OCI-LY7 (cell line): ENCODE results near the gene KNDC1. TPM values are rescaled to one million over a fixed set of nuclear protein-coding genes. Genes with fewer than 3 reads are reported as not detected.

Source experiments
- BruUV-seq: library from RNA; stranded (reverse); fragments of 400-500 nt; replicated peaks from 2 replicates; lab custom pipeline; 2021; lab: Mats Ljungman, UMichigan
- CTCF ChIA-PET: fragments of 300-600 bp; sonication (Branson Sonifier 250); formaldehyde crosslinking; loops from one replicate; lab custom pipeline; 2022; ENCODE audit warnings: antibody characterized with exemption; ENCODE audit not compliant: unreplicated experiment; lab: Charles Lee
- POLR2A ChIA-PET: fragments of 300-600 bp; sonication (Branson Sonifier 250); formaldehyde crosslinking; loops from one replicate; lab custom pipeline; 2022; ENCODE audit warnings: antibody characterized with exemption; lab: Charles Lee
- DNase-seq: peaks from one replicate; pipeline ENCODE4 v3.0.0-alpha.2; 2015; ENCODE audit warnings: low spot score
- H2AFZ ChIP-seq: fragments of 200-600 bp; sonication (generic), shearing (Covaris generic); 2 replicates; pipeline ENCODE4 v1.6.1; 2014; ENCODE audit warnings: mild to moderate bottlenecking, antibody characterized with exemption, low read length, moderate library complexity
- H3K27ac ChIP-seq: fragments of 200-600 bp; sonication (generic); 2 replicates; pipeline ENCODE4 v1.5.1; 2014; ENCODE audit warnings: mixed run types, low read depth, mild to moderate bottlenecking, moderate library complexity, low read length, inconsistent platforms; ENCODE audit not compliant: poor library complexity, severe bottlenecking
- H3K36me3 ChIP-seq: fragments of 200-600 bp; sonication (generic); 2 replicates; pipeline ENCODE4 v1.6.1; 2014; ENCODE audit warnings: mild to moderate bottlenecking, antibody characterized with exemption, low read length, moderate library complexity, mixed read lengths; ENCODE audit not compliant: insufficient read depth
- H3K4me1 ChIP-seq: fragments of 200-600 bp; sonication (generic); 2 replicates; pipeline ENCODE4 v1.5.1; 2014; ENCODE audit warnings: mild to moderate bottlenecking, low read length; ENCODE audit not compliant: insufficient read depth, poor library complexity, severe bottlenecking
- H3K4me2 ChIP-seq: fragments of 200-600 bp; sonication (generic); 2 replicates; pipeline ENCODE4 v1.6.1; 2014; ENCODE audit warnings: mild to moderate bottlenecking, low read length
- H3K4me3 ChIP-seq: fragments of 200-600 bp; sonication (generic); 2 replicates; pipeline ENCODE4 v1.5.1; 2014; ENCODE audit warnings: mild to moderate bottlenecking, low read depth, low read length; ENCODE audit not compliant: poor library complexity, severe bottlenecking
- H3K79me2 ChIP-seq: fragments of 200-600 bp; sonication (generic); 2 replicates; pipeline ENCODE4 v1.6.1; 2016; ENCODE audit warnings: low read depth, mild to moderate bottlenecking, low read length, moderate library complexity, mixed read lengths; ENCODE audit not compliant: insufficient read depth
- H3K9me2 ChIP-seq: fragments of 200-600 bp; sonication (generic); 2 replicates; pipeline ENCODE4 v1.6.1; 2016; ENCODE audit warnings: mild to moderate bottlenecking, low read length, mixed read lengths; ENCODE audit not compliant: insufficient read depth
- H3K9me3 ChIP-seq: fragments of 200-600 bp; sonication (generic); 2 replicates; pipeline ENCODE4 v1.6.1; 2014; ENCODE audit warnings: mild to moderate bottlenecking, mixed run types, low read length, mixed read lengths
- H4K20me1 ChIP-seq: fragments of 200-600 bp; sonication (generic); 2 replicates; pipeline ENCODE4 v1.6.1; 2014; ENCODE audit warnings: mild to moderate bottlenecking, antibody characterized with exemption, low read length, moderate library complexity, mixed read lengths; ENCODE audit not compliant: insufficient read depth
- CTCF ChIP-seq: fragments of 200-600 bp; sonication (generic); conservative IDR thresholded peaks from 2 replicates; pipeline ENCODE4 v1.5.1; 2014; ENCODE audit warnings: mild to moderate bottlenecking, antibody characterized with exemption, low read length, moderate library complexity, mixed read lengths
- EZH2phosphoT487 ChIP-seq: fragments of 200-600 bp; sonication (generic); IDR thresholded peaks from 2 replicates; pipeline ENCODE4 v1.6.1; 2018; ENCODE audit warnings: low read depth, borderline replicate concordance, mild to moderate bottlenecking, mixed run types, antibody characterized with exemption, low read length, moderate library complexity, mixed read lengths
- intact Hi-C: fragments of 100-400 bp; cut with micrococcal nuclease; formaldehyde crosslinking; loops from one replicate; pipeline ENCODE4 v1.10.0; 2022; ENCODE audit not compliant: unreplicated experiment
- total RNA-seq, 2 experiments: library from RNA; depleted of rRNA in 1 of 2; stranded (reverse); fragments of >200 nt in 1 of 2; shearing (Covaris generic) in 1 of 2; gene quantifications; 2 replicates each; pipeline ENCODE4 v1.2.3, GENCODE V29; 2014 to 2022

Gene KNDC1
- total RNA-seq, 2 experiments from 2014 or later: not detected

- no peak for TF ChIP-seq EZH2phosphoT487
- TF ChIP-seq CTCF: no peak
- no peaks in the 10 kb centered on the region for H3K9me3 ChIP-seq
- H2AFZ ChIP-seq: no peak overlapping the region
- no peaks in the 10 kb centered on the region for H3K36me3 ChIP-seq
- H3K79me2 ChIP-seq: no peaks in the 10 kb centered on the region
- DNase-seq: no peak
- ChIA-PET CTCF (no interaction called here), POLR2A (no interaction called here)
- H3K9me2 ChIP-seq: no peaks in the 10 kb centered on the region
- intact Hi-C loops: no loop called here
- H3K27ac ChIP-seq: no peak overlapping the region
- no TSS peak for BruUV-seq
- no peaks in the 10 kb centered on the region for H4K20me1 ChIP-seq
- no peaks in the 10 kb centered on the region for H3K4me1 ChIP-seq
- no peak overlapping the region for H3K4me3 ChIP-seq
- no peak overlapping the region for H3K4me2 ChIP-seq
Measured at GRCh38 chr10:133200621-133201031, 40.6 kb downstream of the KNDC1 start.

- no peaks in the 10 kb centered on the region for H3K9me3 ChIP-seq
- no peaks in the 10 kb centered on the region for H3K9me2 ChIP-seq
- ChIA-PET POLR2A (no interaction called here), CTCF (no interaction called here)
- no peaks in the 10 kb centered on the region for H3K36me3 ChIP-seq
- H3K4me1 ChIP-seq: no peaks in the 10 kb centered on the region
- H3K79me2 ChIP-seq: no peaks in the 10 kb centered on the region
- H3K27ac ChIP-seq: no peak overlapping the region
- no peak for DNase-seq
- no peak for TF ChIP-seq CTCF
- TF ChIP-seq EZH2phosphoT487: no peak
- BruUV-seq: no TSS peak
- no peak overlapping the region for H3K4me3 ChIP-seq
- H2AFZ ChIP-seq: no peak overlapping the region
- H4K20me1 ChIP-seq: no peaks in the 10 kb centered on the region
- no peak overlapping the region for H3K4me2 ChIP-seq
- intact Hi-C loops: no loop called here
Measured at GRCh38 chr10:133201151-133201947, 41.3 kb downstream of the KNDC1 start.

DNA sequence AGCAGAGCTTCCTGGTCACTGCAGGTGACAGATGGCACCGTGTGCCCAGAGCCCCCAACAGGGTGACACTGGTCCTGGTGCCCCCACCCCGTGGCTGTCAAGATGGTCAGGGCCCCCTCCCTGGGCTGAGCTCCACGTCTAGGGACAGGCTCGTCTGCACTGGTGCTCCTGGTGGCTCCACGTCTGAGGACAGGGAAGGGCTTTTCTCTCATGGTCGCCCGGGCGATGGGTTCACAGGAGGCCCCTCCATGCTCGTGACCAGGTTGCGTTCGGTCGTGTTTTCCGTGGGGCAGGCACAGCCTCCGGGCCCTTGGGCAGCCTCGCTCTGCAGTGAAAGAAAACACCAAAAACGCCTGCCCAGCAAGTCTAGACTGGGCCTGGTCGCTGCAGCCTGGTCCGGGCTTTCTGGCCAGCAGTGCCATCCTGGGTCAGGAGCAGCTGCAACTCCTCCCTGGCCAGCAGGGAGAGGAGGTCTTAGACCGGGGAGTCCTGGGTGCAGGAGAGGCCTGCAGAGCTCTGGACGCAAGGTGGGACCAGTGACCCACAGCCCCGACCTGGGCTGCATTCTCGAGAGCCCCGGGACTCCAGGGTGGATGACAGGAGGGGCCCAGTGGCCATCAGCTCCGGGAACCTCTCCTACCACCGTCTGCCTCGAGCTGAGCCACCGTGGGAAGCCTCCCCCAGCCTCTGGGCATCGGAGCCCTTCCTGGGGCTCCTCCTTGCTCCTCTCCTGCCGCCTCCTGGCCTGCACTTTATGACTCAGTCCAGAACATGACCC lies 42.1 kb downstream of the KNDC1 start:
- Histone ChIP-seq H3K79me2 (no peaks in the 10 kb centered on the region), H2AFZ (no peak overlapping the region), H3K4me2 (no peak overlapping the region), H3K4me3 (no peak overlapping the region), H3K9me3 (no peaks in the 10 kb centered on the region), H4K20me1 (no peaks in the 10 kb centered on the region), H3K36me3 (no peaks in the 10 kb centered on the region), H3K9me2 (no peaks in the 10 kb centered on the region), H3K4me1 (no peaks in the 10 kb centered on the region), H3K27ac (no peak overlapping the region)
- no peak for DNase-seq
- intact Hi-C loops: no loop called here
- POLR2A ChIA-PET: no interaction called here
- BruUV-seq: no TSS peak
- CTCF ChIA-PET: no interaction called here
- TF ChIP-seq CTCF (no peak), EZH2phosphoT487 (no peak)
